Stimulated activated CD4-positive, alpha-beta T cell treated with anti-CD3 and anti-CD28 coated beads, Interleukin-15, amount 100 ng/mL, for 24 hours (primary cell): Measurements from ENCODE around the gene CTNNA3.
"Not testable (repeated sequence)": the region's sequence is repeated elsewhere in the genome, so short reads cannot be mapped to it uniquely, and the experiment has no call there.

Source experiments
- DNase-seq: peaks from one replicate; pipeline ENCODE4 v3.0.0-alpha.2; 2020

The CTNNA3 gene

GRCh38 chr10:67599597-67599996, 96.4 kb downstream of the CTNNA3 start:
- no peak for DNase-seq

GRCh38 chr10:67596641-67597040, 99.4 kb downstream of the CTNNA3 start:
- DNase-seq, result no peak

GRCh38 chr10:67587771-67588170, 108.2 kb downstream of the CTNNA3 start:
- DNase-seq, result no peak

GRCh38 chr10:67575532-67575931, 120.5 kb downstream of the CTNNA3 start:
- DNase-seq, result no peak

GRCh38 chr10:67573484-67573883, 122.5 kb downstream of the CTNNA3 start:
- DNase-seq, result no peak

GRCh38 chr10:67571503-67571902, 124.5 kb downstream of the CTNNA3 start:
- no peak for DNase-seq

- DNase-seq, result not testable (repeated sequence)
Observed at GRCh38 chr10:67558311-67558710, 137.7 kb downstream of the CTNNA3 start.

- DNase-seq, result no peak
Observed at GRCh38 chr10:67553254-67553653, 142.7 kb downstream of the CTNNA3 start.

GRCh38 chr10:67550838-67551402, 145.1 kb downstream of the CTNNA3 start:
- no peak for DNase-seq

GRCh38 chr10:67550046-67550445, 145.9 kb downstream of the CTNNA3 start:
- DNase-seq, result no peak

GRCh38 chr10:67549390-67549789, 146.6 kb downstream of the CTNNA3 start:
- DNase-seq, result no peak

GRCh38 chr10:67541411-67541810, 154.6 kb downstream of the CTNNA3 start:
- no peak for DNase-seq

- DNase-seq, result no peak
Observed at GRCh38 chr10:67539312-67539711, 156.7 kb downstream of the CTNNA3 start.

GRCh38 chr10:67537906-67538305, 158.1 kb downstream of the CTNNA3 start:
- no peak for DNase-seq

GRCh38 chr10:67533376-67533775, 162.6 kb downstream of the CTNNA3 start:
- DNase-seq, result no peak

GRCh38 chr10:67530990-67531389, 165.0 kb downstream of the CTNNA3 start:
- DNase-seq, result not testable (repeated sequence)

- DNase-seq, result no peak
Observed at GRCh38 chr10:67527351-67527750, 168.6 kb downstream of the CTNNA3 start.

- DNase-seq, result no peak
Observed at GRCh38 chr10:67521546-67521945, 174.4 kb downstream of the CTNNA3 start.

- peak; percentile 28 for DNase-seq
Observed at GRCh38 chr10:67520924-67521520, 175.0 kb downstream of the CTNNA3 start.

- DNase-seq, result no peak
Observed at GRCh38 chr10:67519434-67519833, 176.6 kb downstream of the CTNNA3 start.

- DNase-seq, result no peak
Observed at GRCh38 chr10:67518756-67519155, 177.2 kb downstream of the CTNNA3 start.

- DNase-seq, result no peak
Observed at GRCh38 chr10:67518043-67518442, 178.0 kb downstream of the CTNNA3 start.

GRCh38 chr10:67506757-67507091, 189.3 kb downstream of the CTNNA3 start:
- no peak for DNase-seq

GRCh38 chr10:67506083-67506756, 189.8 kb downstream of the CTNNA3 start:
- no peak for DNase-seq
